NCI-H2171 (cell line): Measurements from ENCODE around the gene CRYBG1.

Source experiments
- DNase-seq: peaks from one replicate; lab custom pipeline; 2025; lab: John Stamatoyannopoulos, UW

The CRYBG1 gene

DNA sequence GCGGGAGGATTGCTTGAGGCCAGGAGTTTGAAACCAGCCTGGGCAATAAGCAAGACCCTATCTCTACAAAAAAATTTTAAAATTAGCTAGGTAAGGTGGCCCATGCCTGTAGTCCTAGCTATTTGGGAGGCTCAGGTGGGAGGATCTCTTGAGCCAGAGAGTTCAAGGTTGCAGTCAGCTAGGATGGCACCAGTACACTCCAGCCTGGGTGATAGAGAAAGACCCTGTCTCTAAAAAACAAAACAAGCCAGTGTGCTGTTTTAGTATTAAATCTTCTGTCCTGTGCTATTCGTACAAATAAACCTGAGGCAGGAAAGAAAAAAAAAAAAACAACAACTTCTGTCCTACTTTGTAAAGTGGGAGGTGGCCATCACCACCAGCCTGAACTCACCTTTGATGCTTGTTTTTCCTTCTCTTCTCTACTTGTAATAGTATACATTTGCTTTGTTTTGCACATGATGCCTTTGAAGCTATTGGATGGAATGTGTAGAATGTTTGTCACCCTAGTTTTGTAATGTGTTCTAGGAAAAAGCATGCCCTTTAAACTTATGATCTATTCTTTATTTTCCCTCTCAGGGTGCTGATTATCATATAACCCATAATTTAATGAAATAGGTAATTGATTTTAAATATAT is 102.5 kb downstream of the CRYBG1 start:
- no peak for DNase-seq

DNA sequence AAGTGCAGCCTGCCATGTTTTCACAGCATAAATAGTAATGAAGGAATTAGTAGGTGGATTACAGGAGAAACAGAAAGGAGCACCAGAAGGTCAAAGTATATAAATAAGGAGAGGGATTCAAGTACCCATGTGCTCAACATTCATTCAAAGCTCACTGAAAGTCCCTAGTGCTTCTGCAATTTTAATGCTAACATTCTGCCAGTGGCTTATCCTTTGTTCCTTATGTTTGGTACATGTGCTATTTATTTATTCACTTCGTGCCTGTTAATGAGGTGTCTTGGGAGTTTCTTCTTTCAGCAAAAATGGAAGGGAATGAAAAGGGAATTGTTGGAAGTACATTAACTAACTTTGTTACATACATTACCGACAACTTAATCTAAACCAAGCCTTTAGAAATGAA is 105.7 kb downstream of the CRYBG1 start:
- no peak for DNase-seq

DNA sequence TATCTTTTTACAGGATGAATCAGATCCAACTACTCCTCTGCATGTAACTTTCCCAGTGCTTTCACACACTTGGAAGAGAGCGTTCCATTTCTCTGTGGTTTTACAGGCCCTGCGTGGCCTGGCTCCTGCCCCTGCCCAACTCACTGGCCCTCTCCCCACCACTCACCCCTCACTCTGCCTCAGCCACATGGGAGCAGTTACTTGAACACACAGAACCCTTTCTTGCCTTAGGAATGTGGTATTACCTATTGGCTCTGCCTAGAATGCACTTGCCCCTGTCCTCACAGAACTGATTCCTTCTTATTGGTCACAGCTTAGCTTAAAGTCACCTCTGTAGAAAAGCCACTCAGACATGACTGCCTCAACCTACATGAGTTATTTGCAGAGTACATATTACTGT is 108.4 kb downstream of the CRYBG1 start:
- DNase-seq: no peak

DNA sequence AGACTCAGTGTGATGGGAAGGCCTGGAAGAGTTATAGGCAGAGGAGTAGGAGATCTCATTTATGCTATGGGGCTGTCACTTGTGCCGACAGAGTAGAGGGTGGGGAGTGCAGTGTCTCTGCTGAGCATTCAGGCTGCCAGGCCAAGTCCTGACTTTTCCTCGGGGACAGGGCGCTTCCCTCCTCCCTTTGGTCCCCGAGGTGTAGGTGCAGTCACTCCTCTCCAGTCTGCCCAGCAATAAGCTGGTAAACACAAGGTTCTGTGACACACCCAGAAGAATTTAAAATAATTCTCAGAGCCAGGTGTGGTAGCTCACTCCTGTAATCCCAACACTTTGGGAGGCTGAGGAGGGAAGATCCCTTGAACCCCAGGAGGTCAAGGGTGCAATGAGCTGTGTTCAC is 109.4 kb downstream of the CRYBG1 start:
- no peak for DNase-seq

DNA sequence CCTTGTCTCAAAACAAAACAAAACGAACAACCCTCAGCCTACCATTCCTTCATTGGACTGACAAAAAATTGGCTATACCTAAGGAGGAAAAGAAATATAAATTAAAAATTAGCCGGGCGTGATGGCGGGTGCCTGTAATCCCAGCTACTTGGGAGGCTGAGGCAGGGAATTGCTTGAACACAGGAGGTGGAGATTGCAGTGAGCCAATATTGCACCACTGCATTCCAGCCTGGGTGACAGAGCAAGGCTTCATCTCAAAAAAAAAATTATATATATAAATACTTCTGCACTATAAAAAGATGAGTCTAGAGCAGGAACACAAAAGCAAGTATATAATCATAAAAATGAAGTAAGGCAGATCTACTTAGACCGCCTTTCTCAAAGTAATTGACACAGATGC is 109.8 kb downstream of the CRYBG1 start:
- no peak for DNase-seq

DNA sequence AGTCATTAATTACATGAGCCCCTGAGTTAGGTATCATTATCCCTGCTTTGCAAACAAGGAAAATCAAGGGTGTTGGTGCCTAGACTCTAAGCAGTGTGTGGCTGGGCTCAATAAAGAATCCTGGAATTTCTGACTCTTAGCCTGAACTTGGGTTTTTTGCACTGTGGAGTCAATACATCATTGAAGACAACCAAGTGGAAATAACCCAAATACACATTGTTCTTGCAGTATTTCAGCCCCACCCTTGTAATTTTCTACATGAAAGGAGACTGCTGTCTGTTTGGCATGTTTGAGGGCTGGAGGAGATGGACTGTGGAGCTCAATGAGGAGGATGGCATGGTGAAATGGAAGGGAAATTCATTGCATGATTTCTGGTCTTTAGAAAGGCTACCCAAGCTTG is 110.3 kb downstream of the CRYBG1 start:
- DNase-seq: no peak

DNA sequence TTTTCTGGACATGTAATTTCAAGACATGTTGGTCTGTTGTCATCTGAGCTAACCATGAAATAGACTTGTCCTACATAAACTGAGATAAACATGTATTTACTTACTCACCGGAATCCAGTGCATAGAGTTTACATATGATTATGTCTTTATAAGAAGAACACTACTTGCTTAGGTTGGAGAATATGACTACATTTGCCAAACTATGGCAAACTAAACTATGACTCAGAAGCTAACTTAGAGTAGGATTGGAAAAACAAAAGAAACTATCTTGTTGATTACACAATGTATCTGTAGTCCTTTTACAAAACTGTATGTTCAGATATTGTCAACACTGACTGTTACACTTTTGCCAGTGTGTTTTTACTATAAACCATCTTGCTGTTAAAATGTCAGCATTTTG is 113.3 kb downstream of the CRYBG1 start:
- no peak for DNase-seq

DNA sequence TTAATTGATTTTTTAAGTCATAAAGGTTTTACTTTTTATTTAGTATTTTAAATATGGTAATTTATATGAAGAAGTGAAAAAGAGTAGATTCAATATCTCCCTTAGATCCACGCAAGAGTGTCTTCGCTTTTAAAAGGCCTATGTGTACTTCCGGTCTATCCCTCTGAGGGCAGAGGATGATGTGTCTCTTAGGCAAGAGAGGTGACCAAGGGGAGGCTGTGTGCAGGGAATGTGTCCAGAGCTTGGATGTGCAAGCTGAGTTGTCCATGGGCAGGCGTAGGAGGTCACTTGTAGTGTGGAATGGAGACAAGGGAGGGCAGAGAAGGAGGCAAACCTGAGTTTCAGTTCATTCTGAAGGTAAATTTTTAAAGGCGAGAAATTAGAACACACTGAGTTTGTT is 113.9 kb downstream of the CRYBG1 start:
- no peak for DNase-seq

DNA sequence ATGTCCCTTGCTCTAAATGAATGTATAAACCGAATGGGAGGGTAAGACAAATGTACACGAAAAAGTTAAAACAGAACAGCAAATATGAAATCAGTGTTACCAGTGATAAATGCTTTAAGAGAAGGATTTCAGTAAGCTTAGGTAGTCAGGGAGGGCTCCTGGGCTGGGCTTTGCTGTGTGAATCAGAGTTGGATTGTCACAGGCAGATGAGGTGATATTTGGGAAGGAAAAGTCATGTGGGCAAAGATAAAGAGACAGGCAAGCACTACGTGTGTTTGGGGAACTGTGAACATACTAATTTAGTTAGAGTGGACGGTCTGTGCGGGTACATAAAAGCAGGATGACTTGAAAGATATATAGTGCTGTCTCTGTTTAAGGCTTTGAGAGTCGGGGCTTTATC is 114.8 kb downstream of the CRYBG1 start:
- no peak for DNase-seq

DNA sequence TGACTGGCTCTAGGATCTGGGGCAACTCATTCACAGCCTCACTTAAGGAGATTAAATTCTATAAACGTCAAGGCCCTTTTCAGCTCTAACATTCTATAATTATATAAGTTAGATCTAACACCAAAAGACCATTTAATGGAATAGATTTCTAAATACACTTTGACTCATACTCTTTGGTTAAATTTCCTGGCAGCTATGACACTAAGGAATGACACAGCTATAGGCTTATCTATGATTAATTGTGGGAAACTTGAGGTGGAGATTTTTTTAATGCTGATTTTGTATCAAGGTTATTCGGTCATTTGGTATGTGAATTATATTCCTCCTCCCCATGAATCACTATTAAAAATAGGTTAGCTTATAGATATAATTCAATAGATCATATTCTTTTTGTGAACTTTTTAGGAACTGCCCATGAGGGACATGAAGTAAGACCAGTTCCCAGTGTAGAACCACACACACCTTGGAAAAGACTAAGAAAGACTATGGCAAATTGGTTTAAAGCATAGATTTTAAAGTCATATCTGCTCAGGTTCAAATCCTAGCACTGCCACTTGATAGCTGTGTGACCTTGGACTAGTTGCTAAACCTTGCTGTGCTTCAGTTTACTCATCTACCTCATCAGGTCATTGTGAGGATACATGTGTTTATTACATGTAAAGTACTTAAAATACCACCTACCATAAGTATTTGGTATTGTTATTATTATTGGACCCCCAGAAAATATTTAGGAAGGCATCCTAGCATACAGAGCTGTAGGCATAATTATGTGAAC is 116.0 kb downstream of the CRYBG1 start:
- no peak for DNase-seq

DNA sequence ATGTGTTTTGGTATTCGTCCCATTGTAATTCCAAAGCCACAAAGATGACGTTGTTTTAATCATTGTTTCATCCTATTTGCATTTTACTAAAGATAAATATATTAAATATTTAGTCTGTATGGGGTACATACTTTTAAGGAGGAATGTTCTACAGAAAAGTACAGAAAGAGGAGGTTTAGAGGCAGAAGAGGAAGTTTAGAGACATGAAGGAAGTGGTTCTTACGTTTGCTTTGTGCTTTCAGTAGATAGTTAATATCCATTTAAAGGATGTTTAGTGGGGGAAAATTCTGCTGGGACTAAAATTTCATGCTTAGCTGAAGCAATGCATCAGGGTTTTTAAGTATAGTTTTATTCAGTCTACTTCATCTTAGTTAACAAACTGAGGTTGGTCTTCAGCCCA is 116.6 kb downstream of the CRYBG1 start:
- DNase-seq: no peak

DNA sequence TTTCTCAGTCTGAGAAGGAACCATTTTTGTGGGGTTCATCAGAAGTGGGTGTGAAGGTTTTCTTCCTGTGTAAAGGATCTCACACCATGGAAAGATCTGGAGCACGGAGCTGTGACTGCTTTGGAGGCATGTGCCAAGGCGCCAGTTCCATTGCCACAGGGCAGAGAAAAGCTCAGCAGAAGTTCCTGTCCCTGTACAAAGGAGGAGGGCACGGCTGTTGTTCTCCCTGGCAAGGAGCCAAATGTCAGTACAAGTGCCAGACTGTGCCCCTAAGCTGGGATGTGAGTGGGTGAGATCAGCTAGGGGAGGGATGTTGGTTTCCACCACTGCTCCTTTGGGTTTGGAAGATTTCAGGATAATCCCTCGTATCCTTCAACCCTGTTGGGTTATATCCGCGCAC is 117.3 kb downstream of the CRYBG1 start:
- peak; percentile 27 for DNase-seq

DNA sequence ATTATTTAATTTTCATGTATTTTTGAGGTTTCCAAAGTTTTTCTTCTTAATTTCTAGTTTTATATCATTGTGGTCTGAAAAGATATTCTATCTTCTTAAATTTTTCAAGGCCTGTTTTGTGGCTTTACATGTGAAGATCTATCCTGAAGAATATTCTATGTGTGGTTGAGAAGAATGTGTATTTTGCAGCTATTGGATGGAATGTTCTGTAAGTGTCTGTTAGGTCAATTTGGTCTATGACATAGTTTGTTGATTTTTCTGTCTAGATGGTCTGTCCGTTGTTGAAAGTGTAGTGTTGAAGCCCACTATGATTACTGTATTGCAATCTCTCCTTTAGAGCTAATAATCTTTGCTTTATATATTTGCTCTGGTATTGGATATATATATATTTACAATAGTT is 125.7 kb downstream of the CRYBG1 start:
- no peak for DNase-seq

DNA sequence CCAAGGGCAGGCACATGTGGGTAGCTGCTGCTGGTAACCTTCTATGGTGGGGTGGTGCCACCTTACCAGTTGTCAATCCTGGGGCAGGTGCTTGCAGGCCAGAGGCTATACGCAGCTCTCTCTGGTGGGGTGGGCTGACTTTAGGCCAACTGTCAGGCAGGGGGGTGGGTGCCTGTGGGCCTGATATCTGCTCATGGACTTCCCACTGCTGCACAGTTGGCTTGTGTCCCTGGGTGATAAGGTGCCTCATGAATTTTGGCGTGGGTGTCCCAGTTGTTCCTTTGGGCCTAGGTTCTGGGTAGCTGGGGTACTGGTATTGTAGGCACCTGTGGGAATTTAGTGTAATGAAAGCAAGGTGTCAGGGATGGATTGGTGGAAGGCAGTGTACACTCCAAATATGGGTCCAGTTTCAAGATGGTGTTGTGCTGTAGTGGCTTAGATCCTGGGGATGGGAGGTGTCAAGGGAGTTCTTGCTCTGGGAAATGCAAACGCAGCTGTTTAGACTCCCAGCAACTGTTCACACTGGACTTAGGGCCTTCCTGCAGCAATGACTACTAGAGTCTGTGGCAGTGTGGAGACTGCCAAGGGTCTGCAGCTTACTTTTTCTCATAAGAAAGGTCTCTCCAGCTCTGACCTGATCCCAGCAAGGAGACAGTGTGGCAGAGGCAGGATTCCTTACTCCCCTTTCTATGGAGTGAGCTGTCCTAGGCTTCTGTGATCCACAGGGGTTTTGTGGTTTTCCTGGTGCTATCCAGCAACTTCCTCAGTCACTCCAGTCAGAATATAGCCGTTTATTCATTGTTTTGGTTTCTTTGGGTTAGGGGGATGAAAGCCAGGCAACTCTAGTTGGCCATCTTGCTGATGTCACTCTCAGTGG is 128.2 kb downstream of the CRYBG1 start:
- DNase-seq: no peak

DNA sequence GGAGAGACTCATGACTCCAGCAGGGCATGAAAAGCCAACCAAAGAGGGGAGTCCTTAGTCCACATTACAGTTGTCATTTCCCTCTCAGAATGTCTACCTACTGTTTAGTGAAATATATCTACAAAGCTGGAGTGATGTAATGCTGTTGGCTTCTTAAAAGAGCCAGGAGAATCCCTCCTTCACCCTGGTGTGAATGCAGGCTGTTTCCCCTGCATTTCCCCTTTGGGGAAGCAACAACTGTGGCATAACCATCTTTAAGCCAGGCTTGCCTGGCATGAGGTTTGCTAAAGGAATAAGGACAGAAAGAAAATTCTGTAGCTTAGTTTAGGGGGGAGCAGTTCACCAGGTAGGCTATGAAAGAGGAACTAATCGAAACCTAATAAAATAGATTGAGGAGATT is 129.5 kb downstream of the CRYBG1 start:
- no peak for DNase-seq

DNA sequence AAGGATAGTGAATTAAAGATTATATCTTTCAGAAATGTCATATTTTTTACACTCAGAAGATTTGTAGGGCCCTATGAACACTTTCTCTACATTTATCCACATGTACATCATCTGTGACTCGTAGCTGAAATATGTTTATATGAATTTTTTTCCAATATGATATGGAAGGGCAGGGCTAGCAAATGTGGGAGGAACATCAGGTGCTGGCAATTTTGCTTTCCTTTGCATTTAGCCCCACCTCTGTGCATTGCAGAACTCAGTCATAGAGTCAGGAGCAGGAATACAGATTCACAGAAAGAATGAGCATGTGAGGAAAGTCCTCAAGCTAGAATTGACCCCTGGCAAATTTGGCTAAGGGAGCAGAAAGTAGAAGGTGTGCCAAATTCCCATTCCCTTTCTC is 129.9 kb downstream of the CRYBG1 start:
- no peak for DNase-seq

DNA sequence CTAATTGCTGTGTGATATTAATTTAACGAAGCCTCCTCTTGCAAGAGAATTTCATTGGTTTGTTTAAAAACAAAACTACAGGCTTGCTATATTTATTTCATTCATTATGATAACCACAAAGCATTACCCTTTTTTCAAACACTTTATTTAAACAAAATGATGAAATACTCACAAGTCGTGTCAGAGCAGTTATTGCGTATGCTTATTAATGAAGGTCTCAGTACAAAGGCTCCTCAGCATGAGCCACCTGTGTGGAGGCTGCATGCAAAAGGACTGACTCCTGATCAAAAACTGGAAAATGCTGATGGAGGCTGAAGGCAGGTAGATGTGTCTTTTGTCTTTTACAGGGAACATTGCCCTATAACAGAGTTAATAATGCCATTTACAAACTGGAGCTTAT is 130.5 kb downstream of the CRYBG1 start:
- DNase-seq: no peak

DNA sequence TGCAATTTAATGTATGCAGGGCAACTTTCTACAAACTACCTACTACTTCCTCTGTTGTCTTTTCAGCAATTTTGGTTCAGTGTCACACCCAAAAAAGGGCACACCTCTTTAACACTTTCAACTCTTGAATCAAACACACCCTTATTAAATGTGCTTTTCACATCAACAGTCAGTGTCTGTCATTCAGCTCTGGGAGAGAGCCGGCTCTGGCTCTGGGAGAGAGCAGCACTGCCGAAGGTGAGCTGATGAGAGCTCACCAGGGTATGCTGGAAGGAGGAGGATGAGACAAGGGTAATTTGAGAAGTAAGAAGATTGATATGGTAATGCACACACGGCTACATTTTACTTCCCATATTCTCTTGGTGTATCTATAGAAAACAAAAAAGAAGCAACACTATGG is 134.5 kb downstream of the CRYBG1 start:
- DNase-seq: no peak

DNA sequence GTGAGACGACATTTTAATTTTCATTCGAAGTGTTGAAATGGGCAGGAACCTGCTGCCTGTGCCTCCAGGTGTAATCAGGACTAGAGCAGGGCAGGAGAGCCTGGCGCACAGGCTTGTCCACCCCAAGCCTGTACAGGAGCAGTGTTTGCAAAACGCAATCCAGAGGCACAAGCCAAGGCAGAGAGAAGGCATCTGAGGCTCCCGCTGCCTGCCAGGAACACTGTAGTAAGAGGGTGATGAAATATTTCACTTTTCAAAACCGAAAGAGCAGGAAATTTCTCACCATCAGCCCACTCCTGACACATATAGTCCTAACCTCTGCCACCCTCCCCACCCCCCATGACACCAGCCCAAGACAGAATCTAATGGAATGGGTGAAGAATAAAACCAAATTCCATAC is 136.3 kb downstream of the CRYBG1 start:
- DNase-seq: no peak

DNA sequence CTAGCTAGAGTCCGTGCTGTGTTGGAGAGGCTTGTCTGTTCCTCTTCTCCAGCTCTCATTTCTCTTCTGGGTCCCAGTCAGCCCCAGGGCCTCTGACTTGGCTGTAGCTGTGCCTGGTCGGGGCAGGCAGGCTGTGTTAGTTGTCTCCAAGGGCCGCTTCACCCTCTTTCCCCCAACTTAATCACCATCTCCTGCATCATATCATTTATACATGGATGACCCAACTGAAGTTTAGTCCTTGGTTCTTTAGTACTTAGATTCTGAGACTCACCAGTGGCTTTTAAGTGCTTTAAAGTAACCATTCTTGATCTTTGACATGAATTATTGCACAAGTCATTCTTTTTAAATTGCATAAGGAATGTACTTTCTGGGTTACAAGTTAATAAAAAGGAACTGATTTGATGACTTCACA is 141.4 kb downstream of the CRYBG1 start:
- no peak for DNase-seq

DNA sequence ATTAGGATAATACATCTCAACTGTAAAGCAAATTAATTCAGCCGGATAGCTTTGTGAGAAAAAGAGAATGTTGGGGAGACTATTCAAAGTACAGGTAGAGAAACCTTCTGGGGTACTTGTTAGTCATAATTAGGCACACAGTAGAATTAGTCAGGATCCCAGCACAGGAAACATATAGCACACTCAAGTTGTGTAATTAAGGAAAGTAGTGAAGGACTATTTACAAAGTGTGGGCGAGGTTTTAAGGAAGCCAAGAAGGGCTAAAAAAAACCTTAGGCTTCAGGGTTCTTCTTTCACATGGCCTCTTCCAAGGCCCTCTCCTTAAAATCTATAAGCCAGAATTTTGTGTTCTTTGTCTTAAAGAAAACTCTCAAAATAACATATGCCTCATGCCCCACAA is 142.0 kb downstream of the CRYBG1 start:
- no peak for DNase-seq

DNA sequence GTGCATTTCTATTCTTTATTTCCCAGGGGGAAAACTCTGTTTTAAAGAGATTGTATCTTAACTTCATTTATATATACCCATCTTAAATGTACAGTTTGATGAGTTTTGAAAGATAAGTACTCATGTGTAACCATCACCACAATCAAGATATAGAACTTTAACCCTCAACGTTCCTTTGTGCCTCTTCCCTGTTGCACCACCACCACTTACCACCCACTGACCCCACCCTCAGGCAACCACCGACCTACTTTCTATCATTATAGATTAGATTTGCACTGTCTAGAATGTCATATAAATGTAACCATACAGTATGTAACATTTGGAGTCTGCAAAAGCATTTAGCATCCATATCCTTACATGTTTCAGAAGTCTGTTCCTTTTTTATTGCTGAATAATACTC is 147.8 kb downstream of the CRYBG1 start:
- DNase-seq: no peak

DNA sequence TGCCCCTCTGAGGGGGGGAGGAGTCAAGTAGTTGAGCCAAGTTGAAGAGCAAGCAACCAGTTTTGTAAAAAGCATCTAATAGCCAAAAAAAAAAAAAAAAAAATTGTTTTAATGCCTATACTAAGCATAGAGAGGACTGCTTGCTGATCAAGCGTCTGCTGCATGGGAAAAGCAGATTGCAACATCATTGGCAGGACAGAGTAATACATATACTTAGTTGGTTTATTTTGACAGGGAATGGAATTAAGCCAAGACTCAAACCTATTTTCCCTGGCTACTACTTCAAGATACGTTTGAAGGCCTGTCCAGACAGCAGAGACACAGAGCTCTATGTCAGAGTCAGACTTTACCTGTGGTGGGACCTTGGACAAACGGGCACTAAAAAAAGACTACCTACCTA is 148.3 kb downstream of the CRYBG1 start:
- no peak for DNase-seq
